ENCODE measurements around the gene ADAMTS9. TPM values are rescaled to one million over a fixed set of nuclear protein-coding genes. Genes with fewer than 3 reads are reported as not detected.

The ADAMTS9 gene
- total RNA-seq, 2 donors from 2014 or later = 27.2 to 54.7 TPM

- no peak for ATAC-seq
- 41 to 45% methylated on average over 2 of the region's 2 CpGs for WGBS, 2 donors
Measured at GRCh38 chr3:64676831-64677230, 11.0 kb downstream of the ADAMTS9 start.

GRCh38 chr3:64675687-64676247 is 12.0 kb downstream of the ADAMTS9 start:
- ATAC-seq (no peak), DNase-seq (no peak)
- intact Hi-C loops (cut with DNase I) = no loop called here
- TF ChIP-seq, protein P1, sequence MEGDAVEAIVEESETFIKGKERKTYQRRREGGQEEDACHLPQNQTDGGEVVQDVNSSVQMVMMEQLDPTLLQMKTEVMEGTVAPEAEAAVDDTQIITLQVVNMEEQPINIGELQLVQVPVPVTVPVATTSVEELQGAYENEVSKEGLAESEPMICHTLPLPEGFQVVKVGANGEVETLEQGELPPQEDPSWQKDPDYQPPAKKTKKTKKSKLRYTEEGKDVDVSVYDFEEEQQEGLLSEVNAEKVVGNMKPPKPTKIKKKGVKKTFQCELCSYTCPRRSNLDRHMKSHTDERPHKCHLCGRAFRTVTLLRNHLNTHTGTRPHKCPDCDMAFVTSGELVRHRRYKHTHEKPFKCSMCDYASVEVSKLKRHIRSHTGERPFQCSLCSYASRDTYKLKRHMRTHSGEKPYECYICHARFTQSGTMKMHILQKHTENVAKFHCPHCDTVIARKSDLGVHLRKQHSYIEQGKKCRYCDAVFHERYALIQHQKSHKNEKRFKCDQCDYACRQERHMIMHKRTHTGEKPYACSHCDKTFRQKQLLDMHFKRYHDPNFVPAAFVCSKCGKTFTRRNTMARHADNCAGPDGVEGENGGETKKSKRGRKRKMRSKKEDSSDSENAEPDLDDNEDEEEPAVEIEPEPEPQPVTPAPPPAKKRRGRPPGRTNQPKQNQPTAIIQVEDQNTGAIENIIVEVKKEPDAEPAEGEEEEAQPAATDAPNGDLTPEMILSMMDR (IDR thresholded peaks at IDR 0.05) = no peak
- TF ChIP-seq POLR2A (IDR thresholded peaks at IDR 0.05) = no peak
- peaks cover 26% of the 10 kb centered on the region for H3K4me1 ChIP-seq
- H3K4me3 ChIP-seq = no peak overlapping the region
- H3K36me3 ChIP-seq (replicated peaks in 1 of 2; ENCODE audit: insufficient read depth in 1 of 2, low read depth in 2 of 2) = no peaks in the 10 kb centered on the region
- peak overlapping the region in 3 of 4 donors; percentile 61 to 70 (median 66) for H3K27ac ChIP-seq
- 85 to 89% methylated on average over 1 of the region's 1 CpG for WGBS, 2 donors
- H3K9me3 ChIP-seq = no peaks in the 10 kb centered on the region
- H3K27me3 ChIP-seq = no peaks in the 10 kb centered on the region

More at GRCh38 chr3:64676831-64677230, 11.0 kb downstream of the ADAMTS9 start:
- Histone ChIP-seq H3K4me1 (peaks cover 26% of the 10 kb centered on the region), H3K36me3 (replicated peaks in 1 of 2; ENCODE audit: insufficient read depth in 1 of 2, low read depth in 2 of 2) (no peaks in the 10 kb centered on the region), H3K27ac (peak overlapping the region in 3 of 4 donors; percentile 14 to 70 (median 27)), H3K9me3 (no peaks in the 10 kb centered on the region), H3K27me3 (no peaks in the 10 kb centered on the region), H3K4me3 (no peak overlapping the region)
- DNase-seq = no peak
- intact Hi-C loops (cut with DNase I) = no loop called here
- TF ChIP-seq POLR2A (IDR thresholded peaks at IDR 0.05) = no peak
- TF ChIP-seq, protein P1 (IDR thresholded peaks at IDR 0.05) = no peak

DNA sequence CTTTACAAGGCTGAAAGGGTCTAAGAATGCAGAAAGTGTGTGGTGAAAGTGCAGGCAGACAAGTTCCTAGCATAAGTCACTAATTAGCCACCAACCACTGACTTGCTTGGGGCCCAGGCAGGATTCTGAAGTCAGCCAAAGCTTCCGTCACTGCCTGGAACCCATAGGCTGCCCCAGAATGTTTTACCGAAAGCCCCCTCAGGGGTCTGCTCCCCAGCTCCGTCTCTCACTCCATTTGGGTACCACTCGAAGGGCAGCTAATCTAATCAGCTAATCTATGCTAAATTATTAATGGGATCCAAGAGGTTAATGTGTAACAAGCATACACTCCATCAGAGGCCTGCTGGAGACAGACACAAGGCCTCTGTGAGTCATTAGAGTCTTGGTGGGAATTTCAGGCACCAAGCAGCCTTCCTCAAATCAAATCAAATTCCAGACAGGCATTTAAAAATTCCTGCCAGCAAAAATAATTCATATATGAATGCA is 13.2 kb downstream of the ADAMTS9 start:
- H3K27ac ChIP-seq = peak overlapping the region in 3 of 4 donors; percentile 61 to 70 (median 66)
- no peak overlapping the region for H3K4me3 ChIP-seq
- intact Hi-C loops (cut with DNase I) = no loop called here
- H3K36me3 ChIP-seq (replicated peaks in 1 of 2; ENCODE audit: insufficient read depth in 1 of 2, low read depth in 2 of 2) = no peaks in the 10 kb centered on the region
- TF ChIP-seq POLR2A (IDR thresholded peaks at IDR 0.05) = no peak
- WGBS, 2 donors = 53 to 67% methylated on average over 4 of the region's 4 CpGs
- H3K4me1 ChIP-seq = peaks cover 26% of the 10 kb centered on the region
- H3K27me3 ChIP-seq = no peaks in the 10 kb centered on the region
- H3K9me3 ChIP-seq = no peaks in the 10 kb centered on the region
- ATAC-seq (peak; percentile 73), DNase-seq (peak in 1 of 4 donors; percentile 14)

DNA sequence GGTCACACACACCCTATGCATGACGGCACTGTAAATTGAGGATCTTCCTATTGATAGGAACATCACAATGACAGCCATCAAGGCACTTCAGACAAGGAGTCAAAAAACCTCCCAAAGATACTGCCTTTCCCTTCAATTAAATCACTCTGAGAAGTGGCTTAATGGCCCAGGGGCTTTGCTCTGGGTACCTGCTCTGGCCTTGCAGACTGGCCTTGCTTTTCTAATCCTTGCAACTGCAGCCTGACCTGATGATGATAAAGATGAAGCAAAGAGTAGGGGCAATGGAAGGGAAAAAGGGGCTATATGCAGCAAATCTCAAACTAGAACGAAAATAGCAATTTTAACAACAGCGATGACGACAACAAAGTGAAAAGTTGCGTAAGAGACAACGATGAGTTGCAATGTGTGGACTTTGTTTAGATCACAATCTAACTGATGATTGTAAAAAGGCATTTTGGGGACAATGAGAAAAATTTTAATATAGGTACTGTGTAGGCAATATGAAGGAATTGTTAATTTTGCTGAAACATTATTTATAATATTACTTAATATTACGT is 14.6 kb downstream of the ADAMTS9 start:
- TF ChIP-seq, protein P1 (IDR thresholded peaks at IDR 0.05) = no peak
- no peak for TF ChIP-seq POLR2A (IDR thresholded peaks at IDR 0.05)
- DNase-seq (no peak), ATAC-seq (no peak)
- no peak overlapping the region for H3K27ac ChIP-seq
- H3K36me3 ChIP-seq (replicated peaks in 1 of 2; ENCODE audit: insufficient read depth in 1 of 2, low read depth in 2 of 2) = no peaks in the 10 kb centered on the region
- H3K27me3 ChIP-seq = no peaks in the 10 kb centered on the region
- 78 to 83% methylated on average over 7 of the region's 7 CpGs for WGBS, 2 donors
- intact Hi-C loops (cut with DNase I) = no loop called here
- H3K4me1 ChIP-seq = peaks cover 33% of the 10 kb centered on the region
- no peaks in the 10 kb centered on the region for H3K9me3 ChIP-seq
- no peak overlapping the region for H3K4me3 ChIP-seq

DNA sequence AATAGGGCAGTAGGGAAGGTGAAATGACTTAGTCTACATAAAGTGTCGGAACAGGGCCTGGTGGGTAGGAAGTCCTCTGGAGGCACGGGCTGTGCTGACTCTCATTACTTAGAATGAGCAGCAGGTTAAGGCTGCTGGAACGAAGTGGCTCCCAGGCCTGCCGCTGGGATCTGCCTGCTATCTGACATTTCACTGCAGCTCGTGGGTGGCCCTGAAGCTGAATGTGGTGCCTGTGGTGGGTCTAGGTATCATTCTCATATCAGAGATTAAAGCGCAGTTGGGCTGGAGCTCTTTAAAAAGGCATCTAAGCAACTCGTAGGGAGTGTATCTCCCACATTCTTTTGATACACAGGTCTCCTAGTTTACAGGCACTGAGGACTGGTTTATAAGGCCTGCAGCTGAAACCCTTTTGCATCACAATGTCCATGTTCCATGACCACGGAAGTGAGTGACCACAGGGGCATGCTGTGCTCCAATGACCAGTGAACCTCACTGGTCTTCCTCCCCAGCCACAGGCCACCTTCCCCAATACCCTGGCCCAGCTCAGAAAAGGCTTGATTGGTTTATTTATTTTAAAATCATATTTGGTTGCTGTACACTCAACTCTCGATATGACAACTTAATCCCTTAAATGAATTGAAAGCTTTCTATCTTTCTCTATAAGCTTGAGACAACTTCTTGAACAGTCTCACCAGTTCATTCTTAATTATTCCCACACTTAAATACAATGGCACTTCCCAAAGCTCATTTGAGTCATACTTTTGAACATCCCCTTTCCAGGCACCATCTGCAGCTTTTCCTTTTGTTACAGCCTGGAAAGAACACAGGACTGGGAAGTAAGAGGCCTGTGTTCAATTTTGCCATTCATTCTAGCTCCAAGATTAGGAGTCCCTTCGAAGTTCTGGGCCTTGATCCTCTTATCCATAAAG is 19.0 kb downstream of the ADAMTS9 start:
- intact Hi-C loops (cut with DNase I) = no loop called here
- no peak for DNase-seq
- H3K36me3 ChIP-seq (replicated peaks in 1 of 2; ENCODE audit: insufficient read depth in 1 of 2, low read depth in 2 of 2) = no peaks in the 10 kb centered on the region

More for the DNA sequence above, 19.0 kb downstream of the ADAMTS9 start:
- peaks cover 33% of the 10 kb centered on the region for H3K4me1 ChIP-seq
- no peak overlapping the region for H3K4me3 ChIP-seq
- 64 to 68% methylated on average over 10 of the region's 10 CpGs for WGBS, 2 donors
- no peaks in the 10 kb centered on the region for H3K9me3 ChIP-seq
- H3K27me3 ChIP-seq = no peaks in the 10 kb centered on the region
- peak overlapping the region in 3 of 4 donors; percentile 26 to 77 (median 49) for H3K27ac ChIP-seq
- no peak for TF ChIP-seq POLR2A (IDR thresholded peaks at IDR 0.05)
- TF ChIP-seq, protein P1 (IDR thresholded peaks at IDR 0.05) = no peak
- no peak for ATAC-seq
